GM12865 (cell line): ENCODE measurements around the gene SLC6A18.

Experiments used
- DNase-seq: peaks from one replicate; pipeline ENCODE4 v3.0.0; 2010; ENCODE audit warnings: low read depth
- H3K4me3 ChIP-seq: 2 replicates; pipeline ENCODE4 v1.5.1; 2011; ENCODE audit warnings: mild to moderate bottlenecking, low read depth, low read length, control low read depth
- CTCF ChIP-seq: IDR thresholded peaks from 2 replicates; pipeline ENCODE4 v1.5.1; 2011; ENCODE audit warnings: low read length, control low read depth, low read depth, inconsistent platforms; ENCODE audit not compliant: insufficient read depth; ENCODE audit errors: missing control alignments

SLC6A18 gene

DNA sequence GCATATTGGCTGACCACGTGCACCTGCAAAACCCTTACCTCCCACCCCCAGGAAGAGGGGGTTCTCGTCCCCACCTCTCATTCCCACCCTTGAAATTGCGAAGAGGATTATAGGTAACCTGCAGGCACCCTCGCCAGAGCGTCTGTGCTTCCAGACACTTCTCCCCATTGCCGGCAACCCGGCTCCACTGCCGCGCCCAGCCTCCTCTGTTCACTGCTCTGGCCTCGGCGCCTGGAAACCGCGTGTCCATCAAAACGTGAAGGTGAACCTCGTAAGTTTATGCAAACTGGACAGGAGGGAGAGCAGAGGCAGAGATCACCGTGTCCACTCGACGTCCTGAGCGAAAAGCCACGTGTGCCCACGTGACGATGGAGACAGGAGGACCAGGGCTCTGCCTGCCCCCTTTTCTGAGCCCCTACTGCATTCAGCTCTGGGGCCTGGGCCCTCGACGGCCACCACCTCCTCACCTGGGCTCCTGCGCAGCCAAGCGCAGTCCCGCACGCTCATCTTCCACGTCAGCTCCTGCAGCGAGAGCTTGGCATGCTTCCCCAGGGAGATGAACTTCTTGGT lies 67.8 kb downstream of the SLC6A18 start:
- no peak for TF ChIP-seq CTCF
- no peak for DNase-seq

GRCh38 chr5:1293416-1294205 lies 68.4 kb downstream of the SLC6A18 start:
- DNase-seq: no peak
- H3K4me3 ChIP-seq: no peak overlapping the region
- TF ChIP-seq CTCF: no peak

More for the DNA sequence above, 67.8 kb downstream of the SLC6A18 start:
- no peak overlapping the region for H3K4me3 ChIP-seq

DNA sequence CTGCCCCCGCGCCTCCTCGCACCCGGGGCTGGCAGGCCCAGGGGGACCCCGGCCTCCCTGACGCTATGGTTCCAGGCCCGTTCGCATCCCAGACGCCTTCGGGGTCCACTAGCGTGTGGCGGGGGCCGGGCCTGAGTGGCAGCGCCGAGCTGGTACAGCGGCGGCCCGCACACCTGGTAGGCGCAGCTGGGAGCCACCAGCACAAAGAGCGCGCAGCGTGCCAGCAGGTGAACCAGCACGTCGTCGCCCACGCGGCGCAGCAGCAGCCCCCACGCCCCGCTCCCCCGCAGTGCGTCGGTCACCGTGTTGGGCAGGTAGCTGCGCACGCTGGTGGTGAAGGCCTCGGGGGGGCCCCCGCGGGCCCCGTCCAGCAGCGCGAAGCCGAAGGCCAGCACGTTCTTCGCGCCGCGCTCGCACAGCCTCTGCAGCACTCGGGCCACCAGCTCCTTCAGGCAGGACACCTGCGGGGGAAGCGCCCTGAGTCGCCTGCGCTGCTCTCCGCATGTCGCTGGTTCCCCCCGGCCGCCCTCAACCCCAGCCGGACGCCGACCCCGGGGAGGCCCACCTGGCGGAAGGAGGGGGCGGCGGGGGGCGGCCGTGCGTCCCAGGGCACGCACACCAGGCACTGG lies 69.1 kb downstream of the SLC6A18 start:
- no peak for TF ChIP-seq CTCF
- no peak overlapping the region for H3K4me3 ChIP-seq
- no peak for DNase-seq

GRCh38 chr5:1294835-1295649 lies 69.9 kb downstream of the SLC6A18 start, which contains the start of gene TERT:
Gene TERT (minus strand): TSS chr5:1295068. CDS start chr5:1294989, 79 bp downstream.
- DNase-seq: no peak
- no peak for TF ChIP-seq CTCF
- H3K4me3 ChIP-seq: no peak within 1 kb of the TSS

DNA sequence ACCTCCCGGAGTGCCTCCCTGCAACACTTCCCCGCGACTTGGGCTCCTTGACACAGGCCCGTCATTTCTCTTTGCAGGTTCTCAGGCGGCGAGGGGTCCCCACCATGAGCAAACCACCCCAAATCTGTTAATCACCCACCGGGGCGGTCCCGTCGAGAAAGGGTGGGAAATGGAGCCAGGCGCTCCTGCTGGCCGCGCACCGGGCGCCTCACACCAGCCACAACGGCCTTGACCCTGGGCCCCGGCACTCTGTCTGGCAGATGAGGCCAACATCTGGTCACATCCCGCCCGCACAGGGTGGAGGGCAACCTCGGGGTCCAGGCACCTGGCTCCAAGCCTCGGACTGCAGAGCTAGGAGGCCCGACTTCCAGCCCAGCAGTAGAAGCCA lies 70.5 kb downstream of the SLC6A18 start:
- no peak for TF ChIP-seq CTCF
- DNase-seq: no peak
- H3K4me3 ChIP-seq: no peak overlapping the region
